Kidney epithelial cell (primary cell): Measurements from ENCODE around the gene GNE. TPM values are rescaled to one million over a fixed set of nuclear protein-coding genes. Genes with fewer than 3 reads are reported as not detected.

ENCODE experiments used
- DNase-seq: peaks from one replicate; pipeline ENCODE4 v3.0.0-alpha.2; 2010; ENCODE audit warnings: low read depth
- H3K27me3 ChIP-seq: 2 replicates; pipeline ENCODE4 v1.6.0; 2011; ENCODE audit warnings: low read length; ENCODE audit not compliant: control insufficient read depth, insufficient read depth
- H3K36me3 ChIP-seq: 2 replicates; pipeline ENCODE4 v1.5.1; 2011; ENCODE audit warnings: low read length; ENCODE audit not compliant: control insufficient read depth, insufficient read depth
- H3K4me3 ChIP-seq: 2 replicates; pipeline ENCODE4 v1.5.1; 2011; ENCODE audit warnings: low read depth, mild to moderate bottlenecking, control low read depth, low read length
- CTCF ChIP-seq: IDR thresholded peaks from 2 replicates; pipeline ENCODE4 v1.5.1; 2011; ENCODE audit warnings: mild to moderate bottlenecking, moderate library complexity, low read length, control low read depth, inconsistent platforms; ENCODE audit not compliant: insufficient read depth, poor library complexity, severe bottlenecking
- total RNA-seq: library from RNA; depleted of rRNA; stranded (reverse); fragments of >200 nt; gene quantifications from 2 replicates; pipeline ENCODE4 v1.2.3, GENCODE V29; 2015

The GNE gene
- total RNA-seq, 1 donor from 2014 or later: 23.9 TPM

GRCh38 chr9:36289836-36290435 lies 31.7 kb upstream of the GNE start:
- Histone ChIP-seq H3K36me3 (no peaks in the 10 kb centered on the region), H3K27me3 (no peaks in the 10 kb centered on the region), H3K4me3 (no peak overlapping the region)
- DNase-seq: no peak
- TF ChIP-seq CTCF: no peak

- Histone ChIP-seq H3K27me3 (no peaks in the 10 kb centered on the region), H3K36me3 (no peaks in the 10 kb centered on the region), H3K4me3 (no peak overlapping the region)
- DNase-seq: no peak
- no peak for TF ChIP-seq CTCF
Measured at GRCh38 chr9:36288070-36288469, 29.8 kb upstream of the GNE start.

- DNase-seq: no peak
- no peak for TF ChIP-seq CTCF
- no peaks in the 10 kb centered on the region for H3K27me3 ChIP-seq
- no peak overlapping the region for H3K4me3 ChIP-seq
- H3K36me3 ChIP-seq: no peaks in the 10 kb centered on the region
Measured at GRCh38 chr9:36286388-36286787, 28.1 kb upstream of the GNE start.

GRCh38 chr9:36284226-36284625 lies 26.0 kb upstream of the GNE start:
- Histone ChIP-seq H3K36me3 (no peaks in the 10 kb centered on the region), H3K27me3 (no peaks in the 10 kb centered on the region), H3K4me3 (no peak overlapping the region)
- no peak for DNase-seq
- TF ChIP-seq CTCF: no peak

GRCh38 chr9:36282275-36282674 lies 24.0 kb upstream of the GNE start:
- Histone ChIP-seq H3K36me3 (no peaks in the 10 kb centered on the region), H3K4me3 (no peak overlapping the region), H3K27me3 (no peaks in the 10 kb centered on the region)
- DNase-seq: no peak
- no peak for TF ChIP-seq CTCF

GRCh38 chr9:36280989-36281388 lies 22.7 kb upstream of the GNE start:
- Histone ChIP-seq H3K4me3 (no peak overlapping the region), H3K27me3 (no peaks in the 10 kb centered on the region), H3K36me3 (no peaks in the 10 kb centered on the region)
- TF ChIP-seq CTCF: no peak
- DNase-seq: no peak
